ENCODE data around the gene ZNF626. TPM values are rescaled to one million over a fixed set of nuclear protein-coding genes. Genes with fewer than 3 reads are reported as not detected.

The ZNF626 gene
- total RNA-seq, 2 donors from 2014 or later: 5.7 to 19.4 TPM

GRCh38 chr19:20611866-20612265 lies 49.5 kb downstream of the ZNF626 start:
- H3K4me3 Mint-ChIP-seq: no peak overlapping the region
- H3K4me1 Mint-ChIP-seq (ENCODE audit: low read depth in 2 of 2): no peaks in the 10 kb centered on the region
- H3K9me3 Mint-ChIP-seq: peaks cover 25% of the 10 kb centered on the region

DNA sequence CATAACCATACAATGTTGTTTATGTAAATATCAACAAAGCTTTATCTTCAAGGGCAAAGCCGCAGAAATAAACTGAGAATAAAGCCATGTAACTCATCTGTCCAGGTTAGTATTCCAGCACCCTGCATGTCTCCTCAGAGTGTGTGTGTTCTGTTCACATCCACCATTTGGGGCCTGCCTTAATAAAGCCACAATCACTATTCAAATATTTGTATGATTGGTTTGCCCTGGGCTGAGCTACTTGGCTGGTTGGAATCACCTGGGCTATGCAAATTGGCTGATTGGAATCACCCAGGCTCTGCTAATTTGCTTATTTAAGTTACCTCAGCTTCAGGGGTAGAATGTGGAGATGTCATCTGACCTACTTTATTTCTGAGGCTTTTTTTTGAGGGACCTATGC lies 53.4 kb downstream of the ZNF626 start:
- H3K4me3 Mint-ChIP-seq: no peak overlapping the region
- peaks cover 9% of the 10 kb centered on the region for H3K36me3 Mint-ChIP-seq
- H3K27ac Mint-ChIP-seq: no peak overlapping the region
- peaks cover 9% of the 10 kb centered on the region for H3K9me3 Mint-ChIP-seq
- DNase-seq (ENCODE audit: low spot score) (no peak), ATAC-seq (no peak)
- no peaks in the 10 kb centered on the region for H3K27me3 Mint-ChIP-seq
- H3K4me1 Mint-ChIP-seq (ENCODE audit: low read depth in 2 of 2): no peaks in the 10 kb centered on the region

More at GRCh38 chr19:20611866-20612265, 49.5 kb downstream of the ZNF626 start:
- DNase-seq (ENCODE audit: low spot score): no peak
- Mint-ChIP-seq H3K27ac (no peak overlapping the region), H3K27me3 (no peaks in the 10 kb centered on the region), H3K36me3 (peaks cover 18% of the 10 kb centered on the region)
- no peak for ATAC-seq

Other genes with a start within 250 kb of the ZNF626 start
- gene ZNF737, start 95.8 kb downstream of the ZNF626 start, total RNA-seq: 10 to 100 TPM; 14.6 to 23.5 TPM
- 10 to 100 TPM; 13.4 to 18.0 TPM for gene ZNF66, start 114.7 kb upstream of the ZNF626 start, total RNA-seq

Measured in natural killer cell treated with Interleukin-12 subunit alpha and Interleukin-12 subunit beta and Interleukin-15 and Interleukin-18, amount 100 ng/mL, for 72 hours (primary cell).